Peyer's patch (tissue), 4 donors: ENCODE data around the gene KRTAP5-4.

Experiments
- CTCF ChIP-seq, 6 experiments: fragments of 450-650 bp in 4 of 6; fragments of 200-600 bp in 2 of 6; sonication (generic) in 1 of 6; IDR thresholded peaks; one replicate each; pipeline ENCODE4 v1.5.1; 2017 to 2019; ENCODE audit warnings: antibody characterized with exemption in 6 of 6, mild to moderate bottlenecking in 3 of 6, moderate library complexity in 1 of 6
- POLR2A ChIP-seq, 2 donors: fragments of 450-650 bp; IDR thresholded peaks; one replicate each; pipeline ENCODE4 v1.5.1; 2017; ENCODE audit warnings: antibody characterized with exemption in 2 of 2, mild to moderate bottlenecking in 2 of 2, moderate library complexity in 2 of 2

GRCh38 chr11:1650034-1650917, 28.3 kb upstream of the KRTAP5-4 start:
- TF ChIP-seq CTCF (IDR thresholded peaks at IDR 0.05) (no peak), POLR2A (IDR thresholded peaks at IDR 0.05) (no peak)
